Panc1 (cell line): ENCODE results near the gene RASA3. TPM values are rescaled to one million over a fixed set of nuclear protein-coding genes. Genes with fewer than 3 reads are reported as not detected.
A peak's percentile ranks its signal among the peaks of the same experiment; 100 is the strongest.

Experiments
- ATAC-seq: fragments of 200-7000 bp; cut with Tn5 transposase; 2 replicates; pipeline ENCODE4 v1.9.1; 2020; ENCODE audit warnings: mild to moderate bottlenecking, moderate library complexity
- BruUV-seq: library from RNA; stranded (reverse); fragments of 400-500 nt; replicated peaks from 2 replicates; lab custom pipeline; 2021; lab: Mats Ljungman, UMichigan
- CTCF ChIA-PET: fragments of 300-600 bp; sonication (Branson Sonifier 250); formaldehyde crosslinking; loops from one replicate; lab custom pipeline; 2022; ENCODE audit warnings: antibody characterized with exemption; lab: Charles Lee
- POLR2A ChIA-PET: fragments of 300-600 bp; sonication (Branson Sonifier 250); formaldehyde crosslinking; loops from one replicate; lab custom pipeline; 2022; ENCODE audit warnings: antibody characterized with exemption; lab: Charles Lee
- DNase-seq: peaks from one replicate; pipeline ENCODE4 v3.0.0-alpha.2; 2010; ENCODE audit warnings: low read depth, low spot score
- H3K27ac ChIP-seq: 2 replicates; pipeline ENCODE4 v1.5.1; 2011; ENCODE audit warnings: mild to moderate bottlenecking, low read length, inconsistent platforms
- H3K27me3 ChIP-seq: fragments of 200-500 bp; sonication (Bioruptor generic); 2 replicates; pipeline ENCODE4 v1.6.0; 2014; ENCODE audit warnings: low read length, inconsistent platforms; ENCODE audit not compliant: control insufficient read depth, insufficient read depth
- H3K36me3 ChIP-seq: fragments of 200-500 bp; sonication (Bioruptor generic); 2 replicates; pipeline ENCODE4 v1.5.1; 2014; ENCODE audit warnings: inconsistent platforms, mild to moderate bottlenecking, low read length, moderate library complexity; ENCODE audit not compliant: control insufficient read depth, insufficient read depth
- H3K4me1 ChIP-seq: 2 replicates; pipeline ENCODE4 v1.5.1; 2011; ENCODE audit warnings: inconsistent platforms, mild to moderate bottlenecking, low read length, moderate library complexity; ENCODE audit not compliant: control insufficient read depth, insufficient read depth
- H3K4me3 ChIP-seq, 2 experiments: 2 replicates each; pipeline ENCODE4 v1.5.1; 2011 to 2012; ENCODE audit warnings: low read depth in 2 of 2, low read length in 2 of 2, mild to moderate bottlenecking in 2 of 2, inconsistent platforms in 1 of 2, moderate library complexity in 1 of 2
- H3K9me3 ChIP-seq: fragments of 200-500 bp; sonication (Bioruptor generic); 2 replicates; pipeline ENCODE4 v1.5.1; 2014; ENCODE audit warnings: low read depth, mild to moderate bottlenecking, inconsistent platforms, low read length, moderate library complexity; ENCODE audit not compliant: control insufficient read depth, insufficient read depth
- CTCF ChIP-seq: fragments of 450-650 bp; IDR thresholded peaks from 2 replicates; pipeline ENCODE4 v1.5.1; 2017; ENCODE audit warnings: mild to moderate bottlenecking
- POLR2AphosphoS5 ChIP-seq: IDR thresholded peaks from 2 replicates; pipeline ENCODE4 v1.6.1; 2012; ENCODE audit warnings: mild to moderate bottlenecking, low read depth, low read length, moderate library complexity
- REST ChIP-seq, 2 experiments: IDR thresholded peaks; 2 replicates each; pipeline ENCODE4 v1.6.1; 2011 to 2012; ENCODE audit warnings: low read depth in 2 of 2, control low read depth in 1 of 2, low read length in 1 of 2, mild to moderate bottlenecking in 1 of 2, moderate library complexity in 1 of 2; ENCODE audit not compliant: insufficient read depth in 1 of 2
- SIN3A ChIP-seq: IDR thresholded peaks from 2 replicates; pipeline ENCODE4 v1.6.1; 2012; ENCODE audit warnings: low read depth, mild to moderate bottlenecking, low read length, moderate library complexity, borderline replicate concordance; ENCODE audit not compliant: insufficient read depth
- TCF7L2 ChIP-seq: IDR thresholded peaks from 2 replicates; pipeline ENCODE4 v1.6.1; 2011; ENCODE audit warnings: mild to moderate bottlenecking, low read depth, low read length, inconsistent platforms
- in situ Hi-C: cut with HindIII; loops from 2 replicates; pipeline ENCODE4 v1.10.0; 2016; ENCODE audit warnings: low sequenced_read_pairs, low pct_unique_long_range_greater_than_20kb
- intact Hi-C: fragments of 100-400 bp; cut with micrococcal nuclease; formaldehyde crosslinking; loops from one replicate; pipeline ENCODE4 v1.10.0; 2022; ENCODE audit not compliant: unreplicated experiment
- total RNA-seq: library from RNA; stranded (reverse); gene quantifications from one replicate; pipeline ENCODE4 v1.2.1, GENCODE V29; 2021; ENCODE audit not compliant: unreplicated experiment

The RASA3 gene
- total RNA-seq, 1 experiment from 2014 or later: 33.7 TPM

- Histone ChIP-seq H3K4me3 (peak overlapping the region in 1 of 2 experiments; percentile 11; a peak in 1 of 4 replicates), H3K27ac (peak overlapping the region; percentile 31), H3K4me1 (peaks cover 34% of the 10 kb centered on the region), H3K27me3 (no peaks in the 10 kb centered on the region), H3K9me3 (no peaks in the 10 kb centered on the region), H3K36me3 (no peaks in the 10 kb centered on the region)
- no peak for TF ChIP-seq POLR2AphosphoS5
- no peak for TF ChIP-seq REST (IDR thresholded peaks at IDR 0.05; ENCODE audit: insufficient read depth in 1 of 2, low read depth in 2 of 2, low read length in 1 of 2)
- no peak for TF ChIP-seq TCF7L2
- intact Hi-C loops: loop anchor here (10.0 kb wide), 1 partner anchor 51 kb away; no protein-coding TSS in a partner anchor
- in situ Hi-C loops: no loop called here
- no peak for DNase-seq
- BruUV-seq: no TSS peak
- ChIA-PET POLR2A (no interaction called here), CTCF (no interaction called here)
- peak; percentile 81 for ATAC-seq
These were observed 88.9 kb downstream of the RASA3 start for GRCh38 chr13:114043421-114044053.

DNA sequence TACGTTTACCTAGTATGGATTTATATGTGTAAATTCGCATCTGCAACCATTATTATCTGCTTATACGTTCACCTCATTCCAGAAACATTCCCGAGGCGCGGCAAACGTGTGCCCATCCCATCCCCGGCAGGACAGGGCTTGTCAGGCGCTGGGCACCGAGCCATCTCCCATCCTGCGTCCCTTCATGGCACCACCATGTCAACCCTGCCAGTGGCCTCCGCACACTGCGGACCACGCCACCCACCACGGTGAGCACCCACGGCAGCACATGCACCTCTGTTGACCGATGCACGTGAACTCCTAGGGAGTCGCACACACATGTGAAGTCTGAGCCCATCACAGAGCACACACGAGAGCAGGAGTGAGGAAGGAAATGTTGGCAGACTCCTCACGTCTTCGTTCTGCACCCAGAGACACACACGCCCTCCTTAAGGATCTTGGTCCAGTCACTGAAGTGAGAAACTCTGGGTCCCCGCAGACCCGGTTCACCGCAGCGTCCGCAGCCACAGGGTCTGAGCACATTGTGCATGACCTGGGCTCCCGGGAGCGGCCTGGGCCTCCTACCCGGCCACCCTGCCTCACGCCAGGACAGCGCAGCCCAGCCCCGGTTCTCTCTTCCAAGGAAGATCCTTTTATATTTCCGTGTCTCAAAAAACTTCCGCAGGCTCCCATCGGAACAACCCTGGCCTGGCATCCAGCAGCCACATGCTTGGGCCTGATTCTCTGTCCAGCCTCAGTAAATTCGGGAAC, 90.2 kb downstream of the RASA3 start:
- in situ Hi-C loops: no loop called here
- BruUV-seq: no TSS peak
- Histone ChIP-seq H3K4me3 (no peak overlapping the region), H3K27me3 (no peaks in the 10 kb centered on the region), H3K4me1 (peaks cover 29% of the 10 kb centered on the region), H3K36me3 (no peaks in the 10 kb centered on the region), H3K9me3 (no peaks in the 10 kb centered on the region), H3K27ac (no peak overlapping the region)
- ATAC-seq (no peak), DNase-seq (no peak)
- no peak for TF ChIP-seq TCF7L2
- intact Hi-C loops: loop anchor here (10.0 kb wide), 1 partner anchor 53 kb away; no protein-coding TSS in a partner anchor
- ChIA-PET POLR2A (interaction anchor here (0.7 kb wide), 1 partner anchor 55 kb away, joined by 4 read pairs; no protein-coding TSS in a partner anchor), CTCF (no interaction called here)

GRCh38 chr13:114041493-114041892, 90.9 kb downstream of the RASA3 start:
- no peak overlapping the region for H3K4me3 ChIP-seq
- TF ChIP-seq SIN3A: no peak
- TF ChIP-seq TCF7L2: no peak
- no peak for TF ChIP-seq POLR2AphosphoS5
- TF ChIP-seq REST (IDR thresholded peaks at IDR 0.05; ENCODE audit: insufficient read depth in 1 of 2, low read depth in 2 of 2, low read length in 1 of 2): no peak
- no peak for TF ChIP-seq CTCF
- H3K36me3 ChIP-seq: no peaks in the 10 kb centered on the region
- POLR2A ChIA-PET: no interaction called here
- in situ Hi-C loops: no loop called here
- CTCF ChIA-PET: no interaction called here
- no peaks in the 10 kb centered on the region for H3K27me3 ChIP-seq
- no peak for DNase-seq
- H3K9me3 ChIP-seq: no peaks in the 10 kb centered on the region
- intact Hi-C loops: loop anchor here (10.0 kb wide), 1 partner anchor 53 kb away; no protein-coding TSS in a partner anchor
- no peak overlapping the region for H3K27ac ChIP-seq
- BruUV-seq: no TSS peak
- peaks cover 21% of the 10 kb centered on the region for H3K4me1 ChIP-seq
- no peak for ATAC-seq
